HG02938 (cell line): ENCODE measurements around the gene PLSCR3.
"Not testable (repeated sequence)": the region's sequence is repeated elsewhere in the genome, so short reads cannot be mapped to it uniquely, and the experiment has no call there.

ENCODE experiments used
- ATAC-seq: cut with Tn5 transposase; IDR thresholded peaks from one replicate; pipeline ENCODE4 v1.9.1; 2021; ENCODE audit warnings: mild to moderate bottlenecking, moderate library complexity; ENCODE audit not compliant: unreplicated experiment

PLSCR3 gene

GRCh38 chr17:7382901-7383300 lies 11.4 kb downstream of the PLSCR3 start:
- no peak for ATAC-seq

- ATAC-seq, result no peak
Measured at GRCh38 chr17:7380855-7381683, 13.3 kb downstream of the PLSCR3 start, which contains the start of gene TNK1. TNK1 (plus strand) TSS chr17:7381089; CDS start chr17:7382927, 1,838 bp downstream.

DNA sequence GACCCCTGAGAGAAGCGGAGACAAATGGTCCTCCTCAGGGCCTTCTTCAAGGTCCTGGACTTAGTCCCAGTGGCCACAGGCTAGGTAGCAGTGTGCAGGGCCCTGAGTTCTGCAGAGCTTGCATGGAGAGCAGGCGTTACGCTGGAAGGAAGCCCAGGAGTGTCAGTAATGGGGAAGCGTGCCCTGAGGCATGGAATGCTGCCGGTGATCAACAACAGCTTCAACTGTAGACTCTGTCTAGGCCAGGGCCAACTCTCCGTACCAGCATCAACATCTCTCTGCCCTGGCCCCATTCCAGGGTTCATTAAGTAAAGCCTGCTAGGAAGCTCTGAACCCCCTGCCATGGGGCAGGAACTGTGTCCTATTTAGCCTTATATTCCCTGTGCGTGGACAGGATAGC lies 14.0 kb downstream of the PLSCR3 start:
- no peak for ATAC-seq

DNA sequence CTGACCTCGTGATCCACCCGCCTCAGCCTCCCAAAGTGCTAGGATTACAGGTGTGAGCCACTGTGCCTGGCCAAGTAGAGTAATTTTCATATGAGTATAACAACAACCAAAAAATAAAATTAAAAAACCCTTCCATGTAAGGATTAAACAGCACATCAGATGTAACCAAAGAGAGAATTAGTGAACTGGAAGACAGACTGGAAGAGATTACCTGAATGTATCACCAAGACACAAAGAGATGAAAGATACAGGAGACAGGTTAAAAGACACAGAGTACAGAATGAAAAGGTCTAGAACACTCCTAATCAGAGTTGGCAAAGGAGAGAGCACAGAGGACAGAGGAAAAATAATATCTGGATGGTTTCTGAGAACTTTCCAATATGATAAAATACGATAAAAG lies 15.2 kb downstream of the PLSCR3 start:
- ATAC-seq, result no peak

GRCh38 chr17:7374353-7374752 lies 20.0 kb downstream of the PLSCR3 start:
- ATAC-seq, result no peak

GRCh38 chr17:7370853-7371252 lies 23.5 kb downstream of the PLSCR3 start:
- ATAC-seq, result no peak

GRCh38 chr17:7369825-7370224 lies 24.5 kb downstream of the PLSCR3 start:
- ATAC-seq, result no peak

DNA sequence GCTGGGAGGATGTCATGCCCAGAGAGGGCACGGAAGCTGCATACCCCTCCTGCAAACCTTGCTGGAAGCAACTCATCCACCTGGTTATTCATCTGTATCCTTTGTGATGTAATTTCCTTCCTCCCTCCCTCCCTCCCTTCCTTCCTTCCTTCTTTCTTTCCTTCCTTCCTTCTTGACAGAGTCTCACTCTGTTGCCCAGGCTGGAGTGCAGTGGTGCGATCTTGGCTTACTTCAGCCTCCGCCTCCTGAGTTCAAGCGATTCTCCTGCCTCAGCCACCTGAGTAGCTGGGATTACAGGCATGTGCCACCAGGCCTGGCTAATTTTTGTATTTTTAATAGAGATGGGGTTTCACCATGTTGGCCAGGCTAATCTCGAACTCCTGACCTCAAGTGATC lies 25.7 kb downstream of the PLSCR3 start:
- ATAC-seq, result not testable (repeated sequence)

DNA sequence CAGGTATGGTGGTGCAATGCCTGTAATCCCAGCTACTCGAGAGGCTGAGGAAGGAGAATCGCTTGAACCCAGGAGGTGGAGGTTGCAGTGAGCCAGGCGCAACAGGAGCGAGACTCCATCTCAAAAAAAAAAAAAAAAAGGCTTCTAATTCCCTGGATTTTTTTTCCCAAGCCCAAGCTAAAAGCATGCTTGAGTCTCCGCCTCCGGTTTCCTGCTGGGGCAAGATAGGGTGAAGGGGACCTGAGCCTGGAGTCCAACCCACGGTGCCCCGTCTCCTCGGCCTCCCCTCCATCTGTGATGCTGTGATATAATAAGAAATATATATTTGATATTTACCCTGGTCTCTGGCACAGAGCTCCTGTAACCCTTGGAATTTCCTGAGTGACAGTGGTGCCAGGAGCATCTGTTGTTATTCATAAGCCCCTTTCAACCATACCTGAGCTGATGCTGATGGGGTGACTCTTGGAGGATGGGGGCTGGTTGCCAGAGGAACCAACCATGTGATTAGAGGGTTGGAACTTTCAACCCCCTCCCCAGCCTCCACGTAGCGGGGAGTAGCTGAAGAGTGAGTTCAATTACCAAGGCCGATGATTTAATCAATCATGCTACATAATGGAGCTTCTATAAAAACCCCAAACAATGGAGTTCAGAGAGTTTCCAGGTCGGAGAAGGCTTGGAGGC lies 26.3 kb downstream of the PLSCR3 start:
- ATAC-seq, result no peak

- no peak for ATAC-seq
Measured at GRCh38 chr17:7367083-7367482, 27.2 kb downstream of the PLSCR3 start.

GRCh38 chr17:7365963-7366362 lies 28.4 kb downstream of the PLSCR3 start:
- not testable (repeated sequence) for ATAC-seq

DNA sequence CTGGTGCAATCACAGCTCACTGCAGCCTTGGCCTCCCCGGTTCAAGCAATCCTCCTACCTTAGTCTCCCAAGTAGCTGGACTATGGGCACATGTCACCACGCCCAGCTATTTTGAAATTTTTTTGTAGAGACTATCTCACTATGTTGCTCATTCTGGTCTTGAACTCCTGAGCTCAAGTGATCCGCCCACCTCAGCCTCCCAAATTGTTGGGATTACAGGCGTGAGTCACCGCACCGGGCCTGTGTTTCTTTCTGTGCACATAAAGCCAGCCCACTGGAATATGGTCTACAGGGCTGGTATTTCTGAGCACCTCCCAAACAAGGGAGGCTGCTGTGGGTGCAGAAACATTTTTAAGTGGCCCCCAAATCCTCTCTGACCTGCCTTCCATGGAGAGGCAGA lies 31.0 kb downstream of the PLSCR3 start:
- ATAC-seq, result no peak

DNA sequence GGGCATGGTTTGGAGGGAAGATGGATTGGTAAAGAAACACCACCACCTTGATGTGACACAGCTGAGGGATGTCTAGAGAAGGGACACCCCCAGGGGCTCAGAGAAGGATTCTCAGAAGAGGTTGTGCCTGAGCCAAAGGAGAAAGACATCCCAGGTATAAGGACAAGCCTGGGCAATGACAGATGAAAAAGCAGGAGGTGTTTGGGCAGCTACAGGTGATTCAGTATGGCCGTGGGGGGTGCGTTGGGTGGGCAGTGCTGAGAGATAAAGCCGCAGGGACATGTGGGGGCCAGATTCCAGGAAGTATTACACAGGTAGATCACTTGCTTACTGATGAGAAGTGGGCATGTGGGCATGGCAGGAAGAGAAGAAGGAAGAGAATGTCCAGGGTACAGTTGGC lies 32.4 kb downstream of the PLSCR3 start:
- no peak for ATAC-seq

- ATAC-seq, result no peak
Measured at GRCh38 chr17:7357381-7357780, 36.9 kb downstream of the PLSCR3 start.

GRCh38 chr17:7356756-7357155 lies 37.6 kb downstream of the PLSCR3 start:
- ATAC-seq, result no peak

DNA sequence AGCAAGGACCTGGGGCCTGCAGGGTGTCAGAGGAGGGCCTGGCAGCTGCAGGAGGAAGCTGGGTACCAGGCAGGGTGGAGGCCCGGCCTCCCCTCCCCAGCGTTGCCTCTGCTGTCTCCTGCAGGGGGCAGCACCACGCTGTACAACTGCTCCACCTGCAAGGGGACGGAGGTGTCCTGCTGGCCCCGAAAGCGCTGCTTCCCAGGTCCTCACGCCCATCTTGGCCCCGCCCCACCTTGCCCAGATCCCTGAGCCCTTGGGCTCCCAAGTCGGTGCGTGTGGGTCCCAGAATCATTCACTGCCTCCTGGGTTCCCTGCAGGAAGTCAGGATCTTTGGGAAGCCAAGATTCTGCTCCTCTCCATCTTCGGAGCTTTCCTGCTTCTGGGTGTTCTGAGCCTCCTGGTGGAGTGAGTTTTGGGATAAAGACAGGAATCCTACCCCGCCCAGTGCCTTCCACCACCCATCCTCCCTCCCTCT lies 38.2 kb downstream of the PLSCR3 start:
- ATAC-seq, result no peak

GRCh38 chr17:7355573-7355972 lies 38.8 kb downstream of the PLSCR3 start:
- no peak for ATAC-seq

DNA sequence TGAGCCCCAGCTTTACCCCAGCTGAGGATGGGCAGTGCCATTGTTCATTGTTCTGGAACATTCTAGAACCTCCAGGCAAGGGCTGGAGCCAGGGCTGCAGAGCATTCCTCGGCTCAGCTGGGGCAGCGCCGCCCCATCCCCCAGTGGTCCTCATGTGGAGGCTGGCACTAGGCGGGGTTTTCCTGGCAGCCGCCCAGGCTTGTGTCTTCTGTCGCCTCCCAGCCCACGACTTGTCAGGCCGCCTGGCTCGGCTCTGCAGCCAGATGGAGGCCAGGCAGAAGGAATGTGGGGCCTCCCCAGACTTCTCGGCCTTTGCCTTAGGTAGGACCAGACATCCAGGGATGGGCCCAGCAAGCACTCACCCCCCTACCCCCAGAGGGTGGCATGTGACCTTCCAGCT lies 39.3 kb downstream of the PLSCR3 start, which contains the start of gene TMEM95:
Gene TMEM95 (plus strand): TSS at position 104 of the 400 bp plus-strand sequence. CDS start 49 bp downstream, at position 153.
- no peak for ATAC-seq

DNA sequence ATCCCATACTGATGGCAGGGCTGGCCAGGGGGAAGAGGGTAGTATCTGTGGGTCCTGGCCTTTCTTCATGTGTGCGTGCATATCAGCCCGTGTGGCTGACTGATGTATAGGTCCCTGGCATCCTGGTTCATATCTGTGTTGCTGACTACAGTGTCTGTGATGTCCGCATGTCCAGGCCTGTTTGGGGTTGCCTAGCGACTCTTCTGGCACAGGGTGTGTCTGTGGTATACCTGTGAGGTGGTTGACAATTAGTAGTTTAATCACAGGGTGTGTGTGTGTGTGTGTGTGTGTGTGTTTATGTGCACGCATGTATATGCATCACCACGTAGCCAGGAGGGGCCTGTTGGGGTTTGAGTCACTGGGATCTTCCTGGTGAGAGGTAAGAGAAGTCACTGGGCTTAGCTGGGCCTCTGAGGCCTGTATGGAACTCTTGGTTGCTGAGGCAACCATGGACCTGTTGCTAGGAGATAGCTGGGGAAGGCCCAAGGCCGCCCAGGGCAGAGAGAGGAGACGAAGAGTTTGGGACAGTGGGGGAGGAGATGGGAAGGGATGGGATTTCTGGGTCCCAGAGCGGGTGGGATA lies 40.0 kb downstream of the PLSCR3 start:
- ATAC-seq, result no peak

GRCh38 chr17:7352910-7353635 lies 41.3 kb downstream of the PLSCR3 start:
- ATAC-seq, result no peak

DNA sequence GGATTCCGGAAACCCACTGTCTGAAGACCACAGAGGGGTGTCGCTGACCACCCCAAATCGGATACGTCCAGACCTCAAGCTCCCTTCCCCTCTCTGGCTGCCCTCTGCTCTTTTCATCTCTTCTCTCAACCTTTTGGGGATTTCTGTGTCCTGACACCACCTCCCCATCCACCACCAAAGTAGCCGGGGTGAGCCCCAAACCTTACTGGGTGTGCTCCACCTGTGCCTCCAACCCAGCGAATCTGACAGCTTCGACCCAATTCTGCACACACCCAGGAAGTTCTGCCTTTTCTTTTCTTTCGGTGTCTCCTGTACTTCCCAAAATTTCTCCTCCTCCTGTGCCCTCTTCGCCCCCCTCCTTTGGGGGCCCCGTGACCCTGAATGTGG lies 41.8 kb downstream of the PLSCR3 start:
- ATAC-seq, result peak; percentile 22
